ENCODE data around the gene SGCE. TPM values are rescaled to one million over a fixed set of nuclear protein-coding genes. Genes with fewer than 3 reads are reported as not detected.

The SGCE gene
- total RNA-seq, 1 experiment from 2014 or later = 17.4 TPM

DNA sequence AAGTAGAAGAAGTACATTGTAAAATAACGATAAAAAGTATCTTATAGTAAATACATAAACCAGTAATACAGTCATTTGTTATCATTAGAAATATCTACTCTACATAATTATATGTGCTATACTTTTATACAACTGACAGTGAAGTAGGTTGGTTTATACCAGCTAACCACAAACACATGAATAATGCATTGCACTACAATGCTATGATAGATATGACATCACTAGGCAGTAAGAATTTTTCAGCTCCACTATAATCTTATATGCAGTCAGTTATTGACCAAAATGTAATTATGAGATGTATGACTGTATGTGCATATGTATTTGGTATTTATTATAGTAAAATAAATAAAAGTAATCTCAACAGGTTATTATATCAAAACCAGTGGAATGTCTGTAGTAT is 23.4 kb upstream of the SGCE start:
- Histone ChIP-seq H3K27ac (ENCODE audit: low read depth, low read length) (no peak overlapping the region), H3K27me3 (ENCODE audit: insufficient read depth, low read length) (no peaks in the 10 kb centered on the region), H3K9me2 (ENCODE audit: insufficient read depth) (no peaks in the 10 kb centered on the region), H3K4me2 (ENCODE audit: low read length) (no peak overlapping the region), H3K36me3 (ENCODE audit: control insufficient read depth in 1 of 2, insufficient read depth in 2 of 2, low read length in 2 of 2) (no peaks in the 10 kb centered on the region), H3K9me3 (ENCODE audit: control insufficient read depth in 1 of 2, insufficient read depth in 1 of 2, low read depth in 1 of 2, low read length in 2 of 2) (no peaks in the 10 kb centered on the region), H4K20me1 (ENCODE audit: insufficient read depth) (no peaks in the 10 kb centered on the region), H3K4me3 (replicated peaks in 1 of 2; ENCODE audit: low read depth in 1 of 2, low read length in 2 of 2) (no peak overlapping the region), H2AFZ (ENCODE audit: low read depth, low read length, poor library complexity, severe bottlenecking) (no peak overlapping the region), H3K79me2 (ENCODE audit: insufficient read depth, low read length) (no peaks in the 10 kb centered on the region), H3K4me1 (ENCODE audit: control insufficient read depth in 1 of 2, insufficient read depth in 2 of 2, low read length in 2 of 2) (peaks cover 3 to 4% of the 10 kb centered on the region in 2 experiments; a peak in 2 of 4 replicates), H3K9ac (ENCODE audit: low read length) (no peak overlapping the region)
- ChIA-PET RAD21 (ENCODE audit: low non-redundant PET in 1 of 2, low total read pairs in 2 of 2, uncharacterized antibody in 2 of 2, unreplicated experiment in 2 of 2) (no interaction called here), CTCF (no interaction called here), POLR2A (no interaction called here)
- TF ChIP-seq EZH2 (IDR thresholded peaks at IDR 0.05) = no peak
- no peak for TF ChIP-seq ZFX (IDR thresholded peaks at IDR 0.05)
- no peak for TF ChIP-seq EGR1 (IDR thresholded peaks at IDR 0.05; ENCODE audit: low read depth)
- TF ChIP-seq, protein P1, sequence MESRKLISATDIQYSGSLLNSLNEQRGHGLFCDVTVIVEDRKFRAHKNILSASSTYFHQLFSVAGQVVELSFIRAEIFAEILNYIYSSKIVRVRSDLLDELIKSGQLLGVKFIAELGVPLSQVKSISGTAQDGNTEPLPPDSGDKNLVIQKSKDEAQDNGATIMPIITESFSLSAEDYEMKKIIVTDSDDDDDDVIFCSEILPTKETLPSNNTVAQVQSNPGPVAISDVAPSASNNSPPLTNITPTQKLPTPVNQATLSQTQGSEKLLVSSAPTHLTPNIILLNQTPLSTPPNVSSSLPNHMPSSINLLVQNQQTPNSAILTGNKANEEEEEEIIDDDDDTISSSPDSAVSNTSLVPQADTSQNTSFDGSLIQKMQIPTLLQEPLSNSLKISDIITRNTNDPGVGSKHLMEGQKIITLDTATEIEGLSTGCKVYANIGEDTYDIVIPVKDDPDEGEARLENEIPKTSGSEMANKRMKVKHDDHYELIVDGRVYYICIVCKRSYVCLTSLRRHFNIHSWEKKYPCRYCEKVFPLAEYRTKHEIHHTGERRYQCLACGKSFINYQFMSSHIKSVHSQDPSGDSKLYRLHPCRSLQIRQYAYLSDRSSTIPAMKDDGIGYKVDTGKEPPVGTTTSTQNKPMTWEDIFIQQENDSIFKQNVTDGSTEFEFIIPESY (IDR thresholded peaks at IDR 0.05; ENCODE audit: extremely low read depth, insufficient replicate concordance, low read length) = no peak
- TF ChIP-seq, protein P2, sequence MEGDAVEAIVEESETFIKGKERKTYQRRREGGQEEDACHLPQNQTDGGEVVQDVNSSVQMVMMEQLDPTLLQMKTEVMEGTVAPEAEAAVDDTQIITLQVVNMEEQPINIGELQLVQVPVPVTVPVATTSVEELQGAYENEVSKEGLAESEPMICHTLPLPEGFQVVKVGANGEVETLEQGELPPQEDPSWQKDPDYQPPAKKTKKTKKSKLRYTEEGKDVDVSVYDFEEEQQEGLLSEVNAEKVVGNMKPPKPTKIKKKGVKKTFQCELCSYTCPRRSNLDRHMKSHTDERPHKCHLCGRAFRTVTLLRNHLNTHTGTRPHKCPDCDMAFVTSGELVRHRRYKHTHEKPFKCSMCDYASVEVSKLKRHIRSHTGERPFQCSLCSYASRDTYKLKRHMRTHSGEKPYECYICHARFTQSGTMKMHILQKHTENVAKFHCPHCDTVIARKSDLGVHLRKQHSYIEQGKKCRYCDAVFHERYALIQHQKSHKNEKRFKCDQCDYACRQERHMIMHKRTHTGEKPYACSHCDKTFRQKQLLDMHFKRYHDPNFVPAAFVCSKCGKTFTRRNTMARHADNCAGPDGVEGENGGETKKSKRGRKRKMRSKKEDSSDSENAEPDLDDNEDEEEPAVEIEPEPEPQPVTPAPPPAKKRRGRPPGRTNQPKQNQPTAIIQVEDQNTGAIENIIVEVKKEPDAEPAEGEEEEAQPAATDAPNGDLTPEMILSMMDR (IDR thresholded peaks at IDR 0.05 in 2 of 3, conservative IDR thresholded peaks at IDR 0.05 in 1 of 3; ENCODE audit: borderline replicate concordance in 1 of 3, insufficient read depth in 1 of 3, low read depth in 2 of 3, low read length in 2 of 3) = no peak
- TF ChIP-seq SP1 (IDR thresholded peaks at IDR 0.05; ENCODE audit: low read depth) = no peak
- no peak for TF ChIP-seq TCF7L2 (IDR thresholded peaks at IDR 0.05; ENCODE audit: borderline replicate concordance, extremely low read depth, insufficient read depth, insufficient read length)
- TF ChIP-seq, protein P3, sequence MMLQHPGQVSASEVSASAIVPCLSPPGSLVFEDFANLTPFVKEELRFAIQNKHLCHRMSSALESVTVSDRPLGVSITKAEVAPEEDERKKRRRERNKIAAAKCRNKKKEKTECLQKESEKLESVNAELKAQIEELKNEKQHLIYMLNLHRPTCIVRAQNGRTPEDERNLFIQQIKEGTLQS (IDR thresholded peaks at IDR 0.05) = no peak
- TF ChIP-seq FOSL1 (IDR thresholded peaks at IDR 0.05; ENCODE audit: low read depth) = no peak
- no peak for TF ChIP-seq ELF1 (IDR thresholded peaks at IDR 0.05; ENCODE audit: borderline replicate concordance, low read depth)
- TF ChIP-seq SRF (IDR thresholded peaks at IDR 0.05; ENCODE audit: low read depth) = no peak
- TF ChIP-seq ZNF274 (IDR thresholded peaks at IDR 0.05; ENCODE audit: low read depth, low read length) = no peak
- no peak for TF ChIP-seq RAD21 (IDR thresholded peaks at IDR 0.05; ENCODE audit: low read depth)
- TF ChIP-seq CBX3 (IDR thresholded peaks at IDR 0.05; ENCODE audit: low read depth) = no peak
- TF ChIP-seq, protein P4, sequence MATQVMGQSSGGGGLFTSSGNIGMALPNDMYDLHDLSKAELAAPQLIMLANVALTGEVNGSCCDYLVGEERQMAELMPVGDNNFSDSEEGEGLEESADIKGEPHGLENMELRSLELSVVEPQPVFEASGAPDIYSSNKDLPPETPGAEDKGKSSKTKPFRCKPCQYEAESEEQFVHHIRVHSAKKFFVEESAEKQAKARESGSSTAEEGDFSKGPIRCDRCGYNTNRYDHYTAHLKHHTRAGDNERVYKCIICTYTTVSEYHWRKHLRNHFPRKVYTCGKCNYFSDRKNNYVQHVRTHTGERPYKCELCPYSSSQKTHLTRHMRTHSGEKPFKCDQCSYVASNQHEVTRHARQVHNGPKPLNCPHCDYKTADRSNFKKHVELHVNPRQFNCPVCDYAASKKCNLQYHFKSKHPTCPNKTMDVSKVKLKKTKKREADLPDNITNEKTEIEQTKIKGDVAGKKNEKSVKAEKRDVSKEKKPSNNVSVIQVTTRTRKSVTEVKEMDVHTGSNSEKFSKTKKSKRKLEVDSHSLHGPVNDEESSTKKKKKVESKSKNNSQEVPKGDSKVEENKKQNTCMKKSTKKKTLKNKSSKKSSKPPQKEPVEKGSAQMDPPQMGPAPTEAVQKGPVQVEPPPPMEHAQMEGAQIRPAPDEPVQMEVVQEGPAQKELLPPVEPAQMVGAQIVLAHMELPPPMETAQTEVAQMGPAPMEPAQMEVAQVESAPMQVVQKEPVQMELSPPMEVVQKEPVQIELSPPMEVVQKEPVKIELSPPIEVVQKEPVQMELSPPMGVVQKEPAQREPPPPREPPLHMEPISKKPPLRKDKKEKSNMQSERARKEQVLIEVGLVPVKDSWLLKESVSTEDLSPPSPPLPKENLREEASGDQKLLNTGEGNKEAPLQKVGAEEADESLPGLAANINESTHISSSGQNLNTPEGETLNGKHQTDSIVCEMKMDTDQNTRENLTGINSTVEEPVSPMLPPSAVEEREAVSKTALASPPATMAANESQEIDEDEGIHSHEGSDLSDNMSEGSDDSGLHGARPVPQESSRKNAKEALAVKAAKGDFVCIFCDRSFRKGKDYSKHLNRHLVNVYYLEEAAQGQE (IDR thresholded peaks at IDR 0.05; ENCODE audit: low read depth) = no peak
- TF ChIP-seq, protein P5, sequence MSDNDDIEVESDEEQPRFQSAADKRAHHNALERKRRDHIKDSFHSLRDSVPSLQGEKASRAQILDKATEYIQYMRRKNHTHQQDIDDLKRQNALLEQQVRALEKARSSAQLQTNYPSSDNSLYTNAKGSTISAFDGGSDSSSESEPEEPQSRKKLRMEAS (IDR thresholded peaks at IDR 0.05) = no peak
- TF ChIP-seq JUND (IDR thresholded peaks at IDR 0.05) = no peak
- DNase-seq (ENCODE audit: low read depth, low spot score) (no peak), ATAC-seq (no peak)
- intact Hi-C loops (cut with micrococcal nuclease) = no loop called here
- BruUV-seq (replicated peaks) = no TSS peak

Measured in HCT116 (cell line).